HCT116 (cell line): Measurements from ENCODE around the gene AKAP11. TPM values are rescaled to one million over a fixed set of nuclear protein-coding genes. Genes with fewer than 3 reads are reported as not detected.

Experiments used
- ATAC-seq: fragments of 200-7000 bp; cut with Tn5 transposase; 2 replicates; pipeline ENCODE4 v1.9.1; 2020; ENCODE audit warnings: mild to moderate bottlenecking, moderate library complexity
- BruUV-seq: library from RNA; stranded (reverse); fragments of 400-500 nt; replicated peaks from 2 replicates; lab custom pipeline; 2021; lab: Mats Ljungman, UMichigan
- CTCF ChIA-PET: fragments of 300-600 bp; sonication (Branson Sonifier 250); formaldehyde crosslinking; loops from one replicate; lab custom pipeline; 2021; ENCODE audit warnings: antibody characterized with exemption; lab: Charles Lee
- POLR2A ChIA-PET: fragments of 300-600, 350-600 bp; sonication (Branson Sonifier 250); formaldehyde crosslinking; loops from one replicate; lab custom pipeline; 2021; ENCODE audit warnings: antibody characterized with exemption; lab: Charles Lee
- RAD21 ChIA-PET, 2 experiments: fragments of 300-600 bp; sonication (Branson Sonifier 250); formaldehyde crosslinking; loops; one replicate each; lab custom pipeline; 2023; ENCODE audit warnings: low total read pairs in 2 of 2; ENCODE audit not compliant: uncharacterized antibody in 2 of 2, unreplicated experiment in 2 of 2, low non-redundant PET in 1 of 2; lab: Charles Lee
- DNase-seq: peaks from one replicate; pipeline ENCODE4 v3.0.0-alpha.2; 2010; ENCODE audit warnings: low read depth, low spot score
- H2AFZ ChIP-seq: fragments of 200-600 bp; shearing (Covaris generic), sonication (generic); 2 replicates; pipeline ENCODE4 v1.6.1; 2017; ENCODE audit warnings: low read depth, mixed run types, mixed read lengths, antibody characterized with exemption, low read length; ENCODE audit not compliant: poor library complexity, severe bottlenecking
- H3K27ac ChIP-seq: 2 replicates; pipeline ENCODE4 v1.5.1; 2012; ENCODE audit warnings: low read depth, low read length
- H3K27me3 ChIP-seq: fragments of 200-600 bp; sonication (generic); 2 replicates; pipeline ENCODE4 v1.6.1; 2016; ENCODE audit warnings: mixed run types, low read length, mixed read lengths; ENCODE audit not compliant: insufficient read depth
- H3K36me3 ChIP-seq, 2 experiments: fragments of 200-500 bp in 1 of 2; fragments of 200-600 bp in 1 of 2; sonication (Bioruptor generic) in 1 of 2; sonication (generic) in 1 of 2; 2 replicates each; pipeline versions ENCODE4 v1.5.1 to v1.6.1; 2014 to 2016; ENCODE audit warnings: low read length in 2 of 2, inconsistent platforms in 1 of 2, mixed read lengths in 1 of 2, mixed run types in 1 of 2; ENCODE audit not compliant: insufficient read depth in 2 of 2, control insufficient read depth in 1 of 2
- H3K4me1 ChIP-seq, 2 experiments: fragments of 200-600 bp in 1 of 2; sonication (generic) in 1 of 2; 2 replicates each; pipeline versions ENCODE4 v1.5.1 to v1.6.1; 2012 to 2017; ENCODE audit warnings: low read length in 2 of 2, inconsistent platforms in 1 of 2, mild to moderate bottlenecking in 1 of 2, mixed read lengths in 1 of 2, mixed run types in 1 of 2, moderate library complexity in 1 of 2; ENCODE audit not compliant: insufficient read depth in 2 of 2, control insufficient read depth in 1 of 2
- H3K4me2 ChIP-seq: fragments of 200-600 bp; sonication (generic); 2 replicates; pipeline ENCODE4 v1.6.1; 2017; ENCODE audit warnings: mixed run types, low read length, mixed read lengths
- H3K4me3 ChIP-seq, 2 experiments: fragments of 200-600 bp in 1 of 2; sonication (generic) in 1 of 2; replicated peaks in 1 of 2; 2 replicates each; pipeline ENCODE4 v1.5.1; 2011 to 2016; ENCODE audit warnings: low read length in 2 of 2, control low read depth in 1 of 2, low read depth in 1 of 2, mild to moderate bottlenecking in 1 of 2, mixed read lengths in 1 of 2, mixed run types in 1 of 2
- H3K79me2 ChIP-seq: fragments of 200-600 bp; sonication (generic); 2 replicates; pipeline ENCODE4 v1.6.1; 2017; ENCODE audit warnings: mild to moderate bottlenecking, mixed run types, low read length, moderate library complexity, mixed read lengths; ENCODE audit not compliant: insufficient read depth
- H3K9ac ChIP-seq: fragments of 200-600 bp; sonication (generic); 2 replicates; pipeline ENCODE4 v1.6.1; 2016; ENCODE audit warnings: low read length, mixed read lengths
- H3K9me2 ChIP-seq: fragments of 200-600 bp; sonication (generic), shearing (Covaris generic); 2 replicates; pipeline ENCODE4 v1.6.1; 2017; ENCODE audit warnings: mixed run types, mild to moderate bottlenecking, moderate library complexity; ENCODE audit not compliant: insufficient read depth
- H3K9me3 ChIP-seq, 2 experiments: fragments of 200-500 bp in 1 of 2; fragments of 200-600 bp in 1 of 2; sonication (Bioruptor generic) in 1 of 2; sonication (generic) in 1 of 2; 2 replicates each; pipeline ENCODE4 v1.6.1; 2014 to 2017; ENCODE audit warnings: low read length in 2 of 2, mixed read lengths in 2 of 2, inconsistent platforms in 1 of 2, low read depth in 1 of 2, mild to moderate bottlenecking in 1 of 2, mixed run types in 1 of 2, moderate library complexity in 1 of 2; ENCODE audit not compliant: control insufficient read depth in 1 of 2, insufficient read depth in 1 of 2
- H4K20me1 ChIP-seq: fragments of 200-600 bp; sonication (generic), shearing (Covaris generic); 2 replicates; pipeline ENCODE4 v1.6.1; 2017; ENCODE audit warnings: mixed run types, mild to moderate bottlenecking, moderate library complexity; ENCODE audit not compliant: insufficient read depth
- CTCF ChIP-seq, 3 experiments: fragments of 200-600 bp in 1 of 3; sonication (generic) in 1 of 3; IDR thresholded peaks in 2 of 3; conservative IDR thresholded peaks in 1 of 3; 2 replicates each; pipeline ENCODE4 v1.5.1; 2012 to 2017; ENCODE audit warnings: low read depth in 2 of 3, low read length in 2 of 3, antibody characterized with exemption in 1 of 3, borderline replicate concordance in 1 of 3, control low read depth in 1 of 3, mild to moderate bottlenecking in 1 of 3, mixed read lengths in 1 of 3, mixed run types in 1 of 3, moderate library complexity in 1 of 3; ENCODE audit not compliant: insufficient read depth in 1 of 3
- JUND ChIP-seq: IDR thresholded peaks from 2 replicates; pipeline ENCODE4 v1.6.1; 2012
- RAD21 ChIP-seq: IDR thresholded peaks from 2 replicates; pipeline ENCODE4 v1.6.1; 2012; ENCODE audit warnings: low read depth, mild to moderate bottlenecking
- SIN3A ChIP-seq: IDR thresholded peaks from 2 replicates; pipeline ENCODE4 v1.6.1; 2012; ENCODE audit warnings: low read depth
- YY1 ChIP-seq: IDR thresholded peaks from 2 replicates; pipeline ENCODE4 v1.6.1; 2011; ENCODE audit warnings: low read length, low read depth, moderate library complexity, mild to moderate bottlenecking; ENCODE audit not compliant: insufficient replicate concordance; ENCODE audit errors: extremely low read depth
- ZFX ChIP-seq: fragments of 450-650 bp; IDR thresholded peaks from 2 replicates; pipeline ENCODE4 v1.6.1; 2017
- ZNF274 ChIP-seq: fragments of 200-500 bp; sonication (Bioruptor generic); IDR thresholded peaks from 2 replicates; pipeline ENCODE4 v1.6.1; 2014; ENCODE audit warnings: mild to moderate bottlenecking, low read depth, low read length, inconsistent platforms
- intact Hi-C: fragments of 100-400 bp; cut with micrococcal nuclease; formaldehyde crosslinking; loops from 2 replicates; pipeline ENCODE4 v1.10.0; 2022
- total RNA-seq: library from RNA; stranded (reverse); gene quantifications from one replicate; pipeline ENCODE4 v1.2.1, GENCODE V29; 2021; ENCODE audit not compliant: unreplicated experiment

AKAP11 gene
- total RNA-seq, 1 experiment from 2014 or later: 21.7 TPM

GRCh38 chr13:42333613-42334328 lies 61.8 kb downstream of the AKAP11 start:
- Histone ChIP-seq H2AFZ (no peak overlapping the region), H4K20me1 (no peaks in the 10 kb centered on the region), H3K9me3 (no peaks in the 10 kb centered on the region), H3K9me2 (no peaks in the 10 kb centered on the region), H3K9ac (no peak overlapping the region), H3K27ac (no peak overlapping the region), H3K4me2 (no peak overlapping the region), H3K4me1 (no peaks in the 10 kb centered on the region), H3K27me3 (no peaks in the 10 kb centered on the region), H3K36me3 (no peaks in the 10 kb centered on the region), H3K79me2 (no peaks in the 10 kb centered on the region), H3K4me3 (no peak overlapping the region)
- no TSS peak for BruUV-seq
- ChIA-PET CTCF (interaction anchor here (0.7 to 1.0 kb wide), 3 partner anchors 145 to 1471 kb away, joined by 3 to 9 read pairs (median 3); no protein-coding TSS in a partner anchor), RAD21 (interaction anchor here in 1 of 2 experiments (1.1 kb wide), 1 partner anchor 145 kb away, joined by 3 read pairs; no protein-coding TSS in a partner anchor), POLR2A (no interaction called here)
- DNase-seq (no peak), ATAC-seq (peak; percentile 75)
- TF ChIP-seq ZFX: no peak
- peak in 2 of 3 experiments; percentile 31 to 57; a peak in 4 of 6 replicates for TF ChIP-seq CTCF (IDR thresholded peaks at IDR 0.05 in 2 of 3, conservative IDR thresholded peaks at IDR 0.05 in 1 of 3; ENCODE audit: borderline replicate concordance in 1 of 3, insufficient read depth in 1 of 3, low read depth in 2 of 3, low read length in 2 of 3)
- no peak for TF ChIP-seq SIN3A
- TF ChIP-seq RAD21: peak; percentile 58
- no peak for TF ChIP-seq ZNF274
- no peak for TF ChIP-seq JUND
- no peak for TF ChIP-seq YY1
- intact Hi-C loops: no loop called here
